SK-MEL-5 (cell line): ENCODE results near the gene SSPN. TPM values are rescaled to one million over a fixed set of nuclear protein-coding genes. Genes with fewer than 3 reads are reported as not detected.
A peak's percentile ranks its signal among the peaks of the same experiment; 100 is the strongest.

ENCODE experiments used
- DNase-seq: peaks from one replicate; pipeline ENCODE4 v3.0.0-alpha.2; 2016; ENCODE audit warnings: low read depth, low spot score
- in situ Hi-C: cut with HindIII; loops from 2 replicates; pipeline ENCODE4 v1.10.0; 2016; ENCODE audit warnings: low sequenced_read_pairs, high pct_unique_total_duplicates, low pct_unique_long_range_greater_than_20kb
- total RNA-seq: library from RNA; depleted of rRNA; stranded (reverse); fragments of >200 nt; shearing (Covaris generic); gene quantifications from 2 replicates; pipeline ENCODE4 v1.2.3, GENCODE V29; 2014

Gene SSPN
- total RNA-seq, 1 experiment from 2014 or later = 2.2 TPM

DNA sequence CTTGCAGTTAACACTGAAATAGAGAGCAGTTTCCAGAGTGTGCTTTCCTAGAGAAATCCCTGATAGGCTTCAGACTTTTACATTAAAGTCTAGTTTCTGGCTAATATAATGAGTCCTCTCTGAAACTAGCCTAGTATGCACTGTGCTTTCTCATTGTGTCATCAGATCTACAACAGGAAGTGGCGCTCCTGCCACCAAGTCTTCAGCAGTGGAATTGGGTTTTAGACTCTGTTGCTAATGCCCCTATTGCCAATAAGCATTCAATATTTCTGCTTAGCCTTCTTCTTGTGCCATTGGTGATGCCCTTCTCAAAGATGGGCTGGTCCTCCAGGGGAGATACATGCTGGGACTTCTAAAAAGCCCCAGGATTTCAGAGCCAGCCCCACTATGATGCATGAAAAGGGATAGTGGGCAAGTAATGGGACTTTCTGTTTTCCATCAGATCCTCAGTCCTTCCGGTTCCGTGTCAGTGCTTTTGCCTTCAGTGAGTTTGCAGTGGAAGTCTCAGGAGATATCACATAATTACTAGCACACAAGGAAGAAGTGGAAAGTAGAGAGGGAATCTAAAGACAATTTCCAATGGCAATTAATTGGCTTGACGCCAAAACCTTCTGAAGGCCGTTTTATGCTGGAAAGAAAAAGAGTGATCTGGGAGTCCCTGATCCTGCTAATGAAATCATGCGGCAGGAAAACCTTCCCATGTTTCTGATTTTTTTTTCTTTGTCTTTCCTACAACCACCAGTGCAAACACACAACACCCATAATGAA, 50.0 kb downstream of the SSPN start:
- no peak for DNase-seq
- in situ Hi-C loops = no loop called here

DNA sequence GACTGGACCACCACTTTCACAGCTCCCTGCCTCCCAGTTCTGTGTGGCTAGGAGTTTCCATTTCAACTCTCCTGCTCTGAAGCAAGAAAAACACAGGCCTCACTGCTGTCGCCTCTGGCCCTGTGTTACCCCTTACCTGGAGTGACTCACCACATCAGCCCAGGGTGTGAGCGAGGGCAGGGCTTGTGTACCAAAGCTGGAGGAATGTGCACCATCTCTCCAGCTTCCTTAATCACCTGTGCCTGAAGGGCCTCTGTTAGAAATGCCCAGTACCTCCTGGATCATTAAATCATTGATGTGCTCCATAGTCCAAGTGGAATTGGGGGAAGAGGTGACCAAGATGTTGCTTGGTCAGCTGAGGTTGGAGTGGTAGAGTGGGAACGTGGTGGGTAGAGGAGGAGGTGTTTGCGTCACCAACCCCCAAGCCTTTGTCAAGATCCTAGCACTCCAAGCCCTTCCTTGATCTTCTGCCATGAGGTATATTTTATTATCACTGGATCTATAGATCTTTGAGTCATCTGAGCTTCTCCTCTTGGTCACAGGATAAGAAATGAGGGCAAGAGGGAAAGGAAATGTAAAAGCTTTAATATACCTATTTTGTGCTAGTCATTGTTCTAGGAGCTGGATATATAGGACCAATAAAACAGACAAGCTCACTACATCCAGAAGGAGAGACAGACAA, 51.3 kb downstream of the SSPN start:
- in situ Hi-C loops = no loop called here
- DNase-seq = no peak

- DNase-seq = peak; percentile 72
- in situ Hi-C loops = no loop called here
Measured at GRCh38 chr12:26247873-26248272, 52.5 kb downstream of the SSPN start.

GRCh38 chr12:26250801-26251200, 55.4 kb downstream of the SSPN start:
- in situ Hi-C loops = no loop called here

DNA sequence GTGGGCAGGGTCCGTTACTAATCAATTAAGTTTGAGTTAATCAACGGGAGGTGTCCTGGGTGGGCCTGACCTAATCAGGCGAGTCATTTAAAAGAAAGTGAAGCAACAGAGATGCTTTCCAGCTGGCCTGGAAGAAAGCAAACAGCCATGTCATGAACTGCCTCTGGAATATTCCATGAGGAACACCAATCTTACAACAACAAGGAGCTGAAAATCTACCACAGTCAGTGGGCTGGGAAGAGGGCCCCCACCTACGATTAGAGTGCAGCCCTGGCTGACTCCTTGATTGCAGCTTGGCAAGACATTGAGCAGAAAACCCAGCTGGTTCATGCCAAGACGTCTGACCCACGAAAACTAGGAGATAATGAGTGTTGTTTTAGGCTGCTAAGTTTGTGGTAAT, 56.2 kb downstream of the SSPN start:
- no peak for DNase-seq
- in situ Hi-C loops = no loop called here

More at GRCh38 chr12:26250801-26251200, 55.4 kb downstream of the SSPN start:
- no peak for DNase-seq

DNA sequence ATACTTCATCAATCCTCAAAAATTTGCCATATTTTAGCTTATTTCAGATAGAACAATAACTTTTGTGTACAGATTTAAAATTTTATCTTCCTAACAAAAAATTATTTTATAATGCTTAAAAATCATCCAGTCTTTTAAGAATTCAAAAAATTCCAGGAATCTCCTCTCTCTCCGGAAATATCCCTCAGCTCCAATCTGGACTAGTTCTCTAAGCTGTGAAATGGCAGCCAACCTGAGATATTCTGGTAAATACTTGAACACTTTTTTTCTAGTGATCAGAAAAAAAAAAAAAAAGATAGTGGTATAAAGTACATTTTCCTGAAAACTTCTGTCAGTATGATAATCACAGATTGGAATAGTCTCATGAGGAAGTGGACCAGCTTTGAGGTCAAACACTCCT, 57.6 kb downstream of the SSPN start:
- in situ Hi-C loops = no loop called here
- DNase-seq = no peak

DNA sequence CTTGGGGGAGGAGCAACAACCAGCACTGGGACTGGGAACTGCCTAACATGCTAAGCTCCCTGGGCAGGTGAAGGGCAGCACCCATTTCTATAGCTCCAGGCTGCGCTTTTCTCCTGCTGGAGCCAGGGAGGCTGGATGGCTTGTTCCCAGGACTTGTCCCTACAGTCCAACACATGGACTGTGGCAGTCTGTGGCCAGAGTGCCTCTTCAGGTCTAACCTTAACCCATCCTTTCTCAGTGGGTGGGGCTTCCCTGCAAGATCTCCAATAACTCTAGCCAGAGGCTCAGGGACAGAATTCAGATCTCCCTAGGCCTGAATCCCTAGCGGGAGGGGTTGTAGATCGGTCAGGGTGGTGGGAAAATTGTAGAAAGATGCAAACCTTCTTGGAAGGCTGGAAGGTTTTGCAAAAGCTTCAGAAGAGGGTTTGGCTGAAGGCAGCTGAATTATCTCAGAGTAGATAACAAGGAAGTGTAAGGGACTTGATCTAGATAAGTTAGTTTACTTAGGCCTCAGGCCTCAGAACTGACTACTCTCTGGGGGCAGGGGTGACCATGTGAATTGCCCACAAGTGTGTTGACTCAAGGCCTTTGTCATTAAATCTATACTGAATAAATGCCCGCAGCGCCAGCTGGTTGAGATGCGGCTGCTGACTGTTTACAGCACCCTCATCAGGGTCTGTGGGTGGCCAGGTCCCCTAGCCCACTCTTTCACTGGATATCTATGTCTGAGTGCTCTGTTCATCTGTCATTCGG, 60.7 kb downstream of the SSPN start:
- in situ Hi-C loops = no loop called here
- no peak for DNase-seq

DNA sequence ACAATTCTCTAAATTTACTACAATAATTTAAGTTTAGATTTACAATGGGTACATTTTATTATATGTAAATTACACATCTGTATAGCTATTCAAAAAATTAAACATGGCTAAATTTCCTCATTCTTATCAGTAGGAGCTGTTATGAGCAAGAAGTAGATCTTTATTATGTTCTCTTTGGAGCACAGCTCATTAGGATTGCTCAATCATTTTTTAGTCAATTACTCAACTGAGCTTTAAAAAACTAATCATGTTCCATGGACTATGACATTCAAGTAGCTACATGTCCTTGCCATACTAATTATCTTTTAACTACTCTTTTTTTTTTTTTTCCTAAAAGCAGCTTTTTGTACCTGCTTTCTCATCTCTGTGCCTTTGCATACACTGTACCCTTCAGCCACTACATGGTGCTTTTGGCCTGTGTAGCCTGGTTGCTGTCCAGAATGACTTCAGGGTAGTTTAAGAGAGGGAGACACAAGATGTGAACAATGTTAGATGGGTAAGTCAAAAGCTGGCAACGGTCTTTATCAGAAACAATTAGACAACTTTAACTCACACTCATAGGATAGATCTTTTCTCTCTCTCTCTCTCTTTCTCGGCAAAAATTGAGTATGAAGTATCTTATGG, 69.0 kb downstream of the SSPN start:
- DNase-seq = no peak
- in situ Hi-C loops = no loop called here

GRCh38 chr12:26265606-26266005, 70.2 kb downstream of the SSPN start:
- DNase-seq = no peak
- in situ Hi-C loops = no loop called here

DNA sequence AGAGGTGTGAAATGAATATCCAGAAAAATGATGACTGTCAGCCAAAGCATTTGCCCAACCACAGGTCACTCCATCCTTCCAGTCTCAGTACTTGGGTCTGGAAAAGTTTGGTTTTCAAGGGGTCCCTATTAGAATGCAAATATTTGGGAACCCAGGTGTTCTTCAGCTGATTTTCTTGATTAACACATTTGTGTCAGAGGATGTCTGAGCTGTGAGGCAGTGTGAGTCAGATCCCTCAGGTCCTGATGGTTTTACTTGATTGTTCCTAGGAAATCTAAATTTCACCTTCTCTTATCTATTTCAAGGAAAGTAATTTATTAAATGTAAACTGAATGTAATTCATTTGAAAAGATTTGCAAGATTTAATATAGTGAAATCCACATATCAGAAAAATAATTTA, 71.5 kb downstream of the SSPN start:
- in situ Hi-C loops = no loop called here
- DNase-seq = no peak

DNA sequence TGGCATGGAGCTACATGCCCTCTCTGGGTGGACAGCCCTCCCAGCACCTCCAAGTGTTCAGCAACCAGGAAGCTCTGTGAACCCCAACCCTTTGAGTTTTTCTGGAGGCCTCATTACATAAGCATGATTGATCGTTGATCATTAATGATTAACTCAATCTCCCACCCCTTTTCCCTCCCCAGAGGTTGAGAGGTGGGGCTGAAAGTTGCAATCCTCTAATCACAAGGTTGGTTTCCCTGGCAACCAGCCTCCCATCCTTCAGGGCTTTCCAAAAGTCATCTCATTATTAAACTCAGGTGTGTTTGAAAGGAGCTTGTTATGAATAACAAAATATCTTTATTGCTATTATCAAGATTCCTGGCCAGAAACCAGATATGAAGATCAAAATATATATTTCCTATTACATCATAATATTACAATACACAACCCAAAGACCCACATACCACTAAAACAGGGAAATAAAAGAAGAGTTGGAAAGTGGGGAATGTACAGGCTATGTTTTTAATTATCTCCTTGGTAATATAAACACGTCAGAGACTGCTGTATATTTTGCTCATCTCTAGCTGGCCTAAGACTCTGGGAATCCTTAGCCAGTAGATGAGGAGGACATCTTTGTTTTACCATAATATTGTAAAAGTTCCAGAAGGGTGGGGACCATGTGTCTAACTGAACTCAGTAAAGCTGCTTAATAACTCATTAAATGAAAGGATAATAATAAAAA, 73.6 kb downstream of the SSPN start:
- no peak for DNase-seq
- in situ Hi-C loops = no loop called here

DNA sequence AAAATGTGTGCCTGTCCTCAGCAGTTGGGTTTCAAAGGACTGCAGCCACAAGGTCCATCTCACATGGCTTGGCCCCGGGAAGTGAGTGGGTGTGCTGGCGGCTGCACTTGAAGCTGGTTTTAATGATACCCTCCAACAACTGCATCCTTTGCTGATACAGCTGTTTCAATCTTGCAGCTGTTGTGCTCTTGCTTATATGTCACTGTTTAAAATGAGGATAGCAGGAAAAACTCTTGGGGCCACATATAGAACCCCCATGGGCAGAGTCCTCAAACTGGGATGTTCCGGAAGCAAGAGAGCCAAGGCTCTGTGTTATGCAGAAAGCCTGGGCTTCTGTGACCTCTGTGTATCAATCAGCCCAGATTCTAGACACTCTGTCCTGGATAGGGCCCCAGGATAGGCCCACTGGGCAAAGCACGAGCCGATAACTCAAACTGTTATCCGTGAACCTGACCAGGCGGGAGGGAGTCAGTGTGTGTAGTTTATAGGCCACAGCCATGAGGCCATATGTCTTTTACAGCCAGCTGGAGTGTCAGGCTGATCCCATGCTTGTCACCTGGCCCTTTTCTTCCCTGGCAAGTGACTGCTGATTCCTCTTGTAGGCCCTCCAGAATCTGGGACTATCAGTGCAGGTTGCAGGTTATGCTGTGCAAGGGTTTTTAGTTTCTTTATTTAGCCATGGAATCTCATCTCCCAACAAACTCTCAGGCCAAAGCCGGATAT, 74.3 kb downstream of the SSPN start:
- in situ Hi-C loops = no loop called here

GRCh38 chr12:26271024-26271423, 75.7 kb downstream of the SSPN start:
- in situ Hi-C loops = no loop called here
- no peak for DNase-seq

More for the DNA sequence above, 74.3 kb downstream of the SSPN start:
- DNase-seq = no peak

DNA sequence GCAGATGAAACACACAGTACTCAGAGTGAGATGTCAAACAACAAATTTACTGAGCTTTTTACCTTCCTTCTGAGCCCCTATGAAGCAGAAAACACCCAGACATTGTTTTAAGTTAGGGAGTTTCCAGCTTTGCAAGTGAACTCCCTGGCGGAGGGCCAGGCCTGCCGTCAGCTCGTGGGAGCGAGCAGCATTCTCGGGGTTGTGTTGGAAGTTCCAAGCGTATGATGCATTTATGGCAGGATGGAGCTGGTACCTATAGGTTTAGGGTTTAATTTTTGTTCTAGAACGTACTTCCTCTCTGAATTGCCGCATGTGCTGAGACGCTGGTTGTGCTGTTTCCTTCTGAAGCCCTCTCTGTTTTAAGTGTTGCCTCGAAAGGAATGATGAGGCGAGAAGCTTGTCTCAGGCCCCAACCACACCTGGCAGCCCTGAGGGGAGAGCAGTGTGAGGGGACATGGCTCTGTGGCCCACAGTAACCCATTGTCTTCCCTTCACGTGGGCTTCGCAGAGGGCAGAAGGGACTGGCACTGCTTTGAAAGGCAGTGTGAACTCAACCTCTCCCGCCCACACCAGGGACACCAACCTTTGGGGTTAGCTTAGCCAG, 76.6 kb downstream of the SSPN start:
- DNase-seq = no peak
- in situ Hi-C loops = no loop called here

- in situ Hi-C loops = no loop called here
- DNase-seq = no peak
Measured at GRCh38 chr12:26272851-26273250, 77.5 kb downstream of the SSPN start.

GRCh38 chr12:26273811-26274210, 78.4 kb downstream of the SSPN start:
- no peak for DNase-seq
- in situ Hi-C loops = no loop called here
